NOMO-1 treated with DMSO at 0.1 percent for 48 hours (cell line): ENCODE measurements around the gene CREB5.

Experiments used
- DNase-seq: peaks from one replicate; lab custom pipeline; 2025; ENCODE audit not compliant: unreplicated experiment; lab: John Stamatoyannopoulos, UW

The CREB5 gene

DNA sequence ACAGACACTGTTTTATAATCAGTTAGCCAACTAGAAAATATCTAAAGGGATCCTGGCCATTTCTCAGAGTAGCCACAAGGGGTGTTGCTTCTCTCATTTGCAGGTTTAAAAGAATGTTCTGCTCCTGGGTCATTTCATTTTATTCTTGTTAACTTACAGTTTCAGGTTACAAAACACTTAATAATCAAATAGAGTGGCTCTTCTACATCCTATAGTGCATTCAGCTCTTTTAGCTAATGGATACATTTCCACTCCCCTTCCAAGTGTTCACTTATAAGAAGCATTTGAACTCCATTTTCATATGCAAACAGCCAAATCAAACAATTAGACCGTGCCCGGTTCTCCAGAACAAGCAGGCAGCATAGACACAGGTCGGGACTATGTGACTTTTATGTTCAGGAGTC lies 428.3 kb downstream of the CREB5 start:
- DNase-seq = no peak

DNA sequence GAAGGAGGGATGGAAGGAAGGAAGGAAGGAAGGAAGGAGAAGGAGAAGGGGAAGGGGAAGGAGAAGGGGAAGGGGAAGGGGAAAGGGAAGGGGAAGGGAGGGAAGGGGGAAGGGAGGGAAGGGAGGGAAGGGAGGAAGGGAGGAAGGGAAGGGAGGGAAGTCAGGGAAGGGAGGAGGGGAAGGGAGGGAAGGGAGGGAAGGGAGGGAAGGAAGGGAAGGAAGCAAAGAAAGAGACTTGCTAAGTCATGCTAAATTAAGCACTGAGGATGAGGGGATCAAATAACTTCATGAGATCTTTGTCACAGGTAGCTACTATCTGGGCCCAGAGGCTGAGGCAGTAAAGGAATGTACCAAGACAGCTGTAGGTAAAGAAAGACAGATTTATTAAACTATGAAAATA lies 429.4 kb downstream of the CREB5 start:
- no peak for DNase-seq

DNA sequence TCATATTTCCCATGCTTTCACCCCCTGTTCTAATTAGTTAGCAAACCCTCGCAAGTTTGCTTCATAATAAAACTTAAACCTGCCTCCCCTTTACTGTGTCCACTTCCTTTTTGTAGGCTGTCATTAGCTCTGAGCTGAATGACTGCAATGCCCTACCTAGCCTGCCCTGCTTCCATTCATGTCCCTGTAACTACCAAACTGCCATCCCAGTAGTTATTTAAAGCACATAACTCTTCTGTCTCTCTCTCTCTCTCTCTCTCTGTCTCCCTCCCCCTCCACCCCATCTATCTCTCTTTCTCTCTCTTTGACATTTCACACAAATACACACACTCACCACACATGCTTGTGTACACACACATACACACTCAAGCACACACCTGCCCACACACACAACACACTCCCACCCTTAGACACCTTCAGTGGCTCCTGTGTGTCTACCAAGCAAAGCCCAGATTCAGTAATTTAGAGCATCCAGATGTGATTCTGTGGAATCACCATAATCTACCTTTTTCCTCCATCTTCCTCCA lies 430.5 kb downstream of the CREB5 start:
- DNase-seq = no peak

DNA sequence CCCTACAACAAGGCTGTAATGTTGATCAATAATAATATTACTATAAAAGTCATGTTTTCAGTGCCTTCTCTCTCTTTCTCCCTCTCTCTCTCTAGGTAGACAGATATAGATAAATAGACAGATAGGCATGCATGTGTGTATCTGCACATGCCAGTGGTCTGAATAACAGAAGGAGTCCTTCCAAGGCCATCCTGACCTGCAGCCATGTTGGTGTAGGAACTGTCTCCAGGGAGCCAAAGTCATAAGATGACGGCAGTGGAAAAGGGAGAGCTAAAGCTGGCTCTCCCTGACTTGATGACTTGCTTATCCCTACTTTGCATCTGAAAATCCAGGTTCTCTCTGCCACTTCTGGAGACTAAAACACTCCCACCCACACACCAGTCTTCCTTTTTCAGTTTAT lies 432.8 kb downstream of the CREB5 start:
- DNase-seq = no peak

DNA sequence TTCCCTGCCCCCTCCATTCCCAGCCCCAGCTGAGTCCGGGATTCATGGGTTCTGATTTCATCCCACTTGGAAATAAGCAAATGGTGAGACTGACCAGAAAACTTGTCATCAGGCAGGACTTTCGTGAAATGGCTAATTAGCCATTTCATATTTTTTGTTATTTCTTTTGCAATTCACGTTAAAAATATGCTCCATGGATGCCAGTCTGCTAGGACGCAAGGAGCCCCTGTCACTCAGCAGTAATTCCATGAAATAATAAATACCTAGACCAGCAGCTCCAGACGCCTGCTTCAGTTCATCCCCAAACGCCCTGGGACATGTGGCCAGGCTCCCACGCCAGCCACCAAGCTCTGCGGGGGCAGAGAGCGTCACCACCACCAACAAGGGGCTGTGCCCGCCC lies 434.9 kb downstream of the CREB5 start:
- DNase-seq = no peak

DNA sequence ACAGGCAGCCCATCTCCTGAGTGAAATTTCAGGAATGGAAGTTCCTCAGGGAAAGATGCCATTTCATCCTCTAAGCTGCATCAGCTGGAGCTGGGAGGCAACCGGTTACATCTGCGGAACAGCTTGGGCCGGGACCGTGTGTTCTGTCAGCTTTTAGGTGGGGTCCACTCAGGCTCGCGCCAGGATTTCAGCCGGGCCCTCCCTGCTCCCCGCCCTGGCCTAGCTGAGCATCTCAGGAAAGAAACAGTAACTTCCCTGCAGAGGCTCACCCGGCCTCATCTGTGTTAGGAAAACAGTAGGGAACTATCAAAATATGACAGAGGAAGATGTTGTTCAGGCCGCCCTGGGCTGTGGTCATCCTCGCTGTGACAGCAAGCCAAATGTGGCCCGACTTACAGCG lies 435.4 kb downstream of the CREB5 start:
- no peak for DNase-seq

DNA sequence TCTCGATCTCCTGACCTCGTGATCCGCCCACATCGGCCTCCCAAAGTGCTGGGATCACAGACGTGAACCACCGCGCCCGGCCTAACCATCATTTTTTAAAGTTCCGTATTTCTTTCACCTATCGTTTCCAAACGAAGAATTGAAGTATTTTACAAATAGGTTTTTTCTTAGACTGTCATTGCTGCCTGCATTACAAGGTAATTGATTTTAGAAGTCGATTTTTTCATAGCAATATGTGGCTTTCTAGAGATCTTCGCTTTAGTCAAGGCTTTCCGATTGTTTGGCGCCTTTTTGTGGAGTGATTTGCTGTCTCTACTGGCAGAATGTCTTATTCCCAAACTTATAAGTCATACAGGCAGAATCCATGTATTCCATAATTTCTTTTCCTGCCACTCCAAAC lies 436.6 kb downstream of the CREB5 start:
- DNase-seq = no peak

DNA sequence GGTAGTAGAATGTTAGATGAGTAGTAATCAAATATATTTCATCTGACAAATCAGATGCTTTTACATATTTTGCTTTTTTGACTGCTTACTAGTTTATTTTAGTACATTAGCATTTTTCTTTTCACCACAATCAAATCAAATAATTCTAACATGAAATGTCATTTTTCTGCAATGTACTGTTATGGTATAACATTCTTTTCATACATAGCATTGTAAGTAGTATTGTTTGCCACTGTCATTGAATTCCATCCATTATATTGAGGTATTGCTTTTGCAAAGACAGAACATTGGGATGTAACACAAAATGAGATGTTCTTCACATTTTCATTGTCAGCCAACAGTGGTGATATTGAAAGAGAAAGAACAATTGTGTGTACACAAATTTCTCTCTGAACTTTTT lies 438.4 kb downstream of the CREB5 start:
- no peak for DNase-seq

DNA sequence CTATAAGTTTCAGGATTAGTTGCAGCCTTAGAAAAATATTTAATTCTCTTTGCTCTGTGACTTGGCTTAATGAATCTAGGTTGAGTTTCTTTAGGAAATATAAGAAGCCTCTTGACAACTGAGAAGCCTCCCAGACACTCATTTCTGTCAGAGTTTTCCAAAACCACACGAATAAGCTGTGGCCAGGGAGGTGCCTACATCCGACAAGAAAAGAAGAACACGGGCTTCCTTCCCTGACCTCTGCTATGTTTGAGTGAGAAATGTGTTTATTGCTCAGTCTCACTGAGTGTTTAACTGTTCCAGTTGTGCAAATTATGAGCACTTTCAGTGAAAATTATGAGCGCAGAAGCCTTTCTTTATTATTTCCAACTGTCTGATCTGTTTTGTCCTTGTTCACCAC lies 440.8 kb downstream of the CREB5 start:
- DNase-seq = peak; percentile 16

DNA sequence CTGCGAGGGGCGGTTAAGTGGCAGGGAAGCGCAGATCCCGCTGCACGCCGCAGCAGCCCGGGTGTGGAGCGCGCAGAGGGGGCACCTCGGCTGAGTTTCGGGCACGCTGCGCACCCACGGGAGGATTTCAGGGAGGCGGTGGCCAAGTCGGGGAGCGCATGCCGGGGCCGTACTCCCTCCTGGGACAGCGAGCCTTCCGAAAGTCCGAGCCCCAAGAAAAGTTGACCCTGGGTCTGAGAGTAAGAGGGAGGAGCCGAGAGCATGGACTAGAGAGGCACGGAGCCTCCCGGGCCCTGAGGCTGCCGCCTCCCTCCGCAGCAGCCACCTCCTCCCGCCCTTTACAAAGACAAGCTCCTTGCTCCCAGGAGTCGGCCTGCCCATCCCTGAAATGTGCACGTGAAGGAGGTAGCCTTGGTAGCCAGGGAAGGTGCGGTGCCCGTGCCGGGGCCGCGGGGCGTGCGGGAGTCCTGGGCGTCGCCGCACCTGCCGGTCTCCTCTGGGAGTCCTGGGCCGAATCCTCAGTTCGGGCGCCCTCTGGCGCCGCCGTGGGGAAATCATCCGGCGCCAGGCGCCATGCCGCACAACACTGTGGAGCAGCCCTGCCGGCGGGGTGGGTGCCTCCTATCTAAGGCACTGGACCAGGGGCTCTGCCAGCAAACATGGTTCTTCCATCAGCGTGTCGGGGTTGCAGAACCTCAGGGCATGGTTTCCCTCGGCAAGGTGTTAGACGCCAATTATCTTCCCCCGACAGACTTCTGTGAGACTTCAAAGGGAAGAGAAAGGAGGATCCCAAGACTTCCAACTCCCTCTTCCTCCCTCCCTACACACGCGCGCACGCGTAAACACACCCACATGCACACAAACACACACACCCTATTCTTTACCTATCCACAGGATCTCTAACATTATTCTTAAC lies 441.8 kb downstream of the CREB5 start:
- DNase-seq = peak; percentile 60

DNA sequence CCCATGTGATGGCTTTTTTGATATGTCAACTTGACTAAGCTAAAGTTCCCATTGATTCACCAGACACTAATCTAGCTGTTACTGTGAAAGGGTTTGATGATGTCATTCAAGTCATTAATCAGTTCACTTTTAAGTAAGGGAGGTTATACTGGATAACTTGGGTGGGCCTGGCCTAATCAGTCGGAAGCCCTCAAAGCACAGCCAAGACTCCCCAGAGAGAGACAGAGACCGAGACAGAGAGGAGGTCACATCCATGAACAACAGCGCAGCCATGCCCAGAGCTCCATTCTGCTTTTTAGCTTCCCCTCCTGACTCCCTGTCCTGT lies 442.4 kb downstream of the CREB5 start:
- DNase-seq = no peak

DNA sequence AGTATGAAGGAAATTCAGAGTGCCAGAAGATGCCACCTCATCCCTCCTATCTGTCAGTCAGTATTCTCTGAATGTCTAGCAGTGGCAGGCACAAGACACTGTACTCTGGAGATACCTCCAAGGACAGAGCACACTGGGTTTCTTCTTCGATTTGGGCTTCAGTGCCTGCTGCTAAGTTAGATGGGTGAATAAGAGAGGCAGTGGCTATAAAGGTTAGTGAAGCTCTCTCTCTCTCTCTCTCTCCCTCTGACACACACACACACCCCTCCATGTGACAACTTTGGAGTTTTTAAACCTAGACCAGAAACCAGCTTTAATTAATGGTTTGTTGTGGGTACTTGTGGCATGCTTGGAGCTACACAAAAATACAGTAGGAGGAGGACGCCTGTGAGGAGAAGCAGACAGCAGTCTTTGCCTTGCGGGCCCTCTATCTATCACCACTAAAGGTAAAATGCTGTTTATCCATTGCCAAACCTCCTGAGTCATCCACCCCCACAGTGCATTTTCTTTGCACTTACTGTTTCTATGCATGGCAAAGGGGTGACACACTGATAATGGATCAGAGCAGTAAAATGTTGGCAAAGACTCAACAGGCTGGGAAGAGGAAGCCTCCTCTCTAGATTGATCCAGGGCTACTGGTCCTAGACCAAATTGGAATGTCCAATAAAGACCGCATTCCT lies 443.4 kb downstream of the CREB5 start:
- DNase-seq = no peak

DNA sequence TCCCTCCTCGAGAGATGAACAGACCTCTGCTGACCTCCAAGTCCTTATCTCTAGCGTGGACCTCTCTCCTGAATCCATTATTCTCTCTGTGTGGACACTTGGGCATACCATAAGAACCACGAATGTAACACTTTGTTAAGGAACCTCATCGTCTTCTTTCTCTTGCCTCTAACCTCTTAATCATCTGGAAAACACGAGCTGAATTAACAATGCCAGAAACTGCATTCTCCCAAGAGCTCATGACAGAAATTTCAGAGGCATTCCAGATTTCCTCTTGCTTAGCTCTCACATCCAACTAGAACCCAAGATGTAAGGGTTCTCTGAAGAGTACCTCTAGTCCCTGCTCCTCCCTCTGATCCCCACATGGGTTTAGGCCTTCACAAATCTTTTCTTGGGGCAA lies 444.3 kb downstream of the CREB5 start:
- no peak for DNase-seq

DNA sequence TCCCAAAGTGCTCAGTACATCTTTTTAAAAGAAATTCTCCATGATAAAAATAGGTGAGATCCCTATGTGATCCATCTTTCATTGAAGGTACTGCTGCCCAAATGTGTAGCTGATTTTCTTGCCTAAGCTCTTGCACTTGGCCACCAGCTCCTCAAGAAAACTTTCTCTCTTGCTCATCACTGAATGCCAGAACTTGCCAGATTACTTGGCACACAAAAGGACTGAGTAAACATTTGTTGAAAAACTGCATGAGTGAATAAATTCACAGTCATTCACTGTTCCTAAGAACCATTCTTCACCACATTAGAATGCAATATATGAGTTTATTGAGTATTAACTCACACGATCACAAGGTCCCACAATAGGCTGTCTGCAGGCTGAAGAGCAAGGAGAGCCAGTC lies 445.9 kb downstream of the CREB5 start:
- no peak for DNase-seq

DNA sequence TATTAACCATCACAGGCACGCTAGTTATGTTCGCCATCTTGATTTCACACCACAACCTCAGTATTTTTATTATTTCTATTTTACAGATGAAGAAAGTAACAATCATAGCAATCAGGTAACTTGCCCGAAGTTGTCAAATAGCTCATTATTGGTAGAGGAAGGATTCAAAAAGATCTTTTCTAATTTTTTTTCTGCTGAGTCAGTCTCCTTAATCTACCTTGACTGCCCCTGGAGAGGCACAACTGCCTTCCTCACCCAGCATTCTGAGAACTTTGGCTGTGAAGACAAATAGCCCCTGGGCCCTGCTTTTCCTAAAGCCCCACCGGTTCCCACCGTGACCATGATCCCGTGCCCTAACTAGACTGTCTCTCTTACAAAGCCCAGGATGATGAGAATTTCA lies 446.6 kb downstream of the CREB5 start:
- no peak for DNase-seq

DNA sequence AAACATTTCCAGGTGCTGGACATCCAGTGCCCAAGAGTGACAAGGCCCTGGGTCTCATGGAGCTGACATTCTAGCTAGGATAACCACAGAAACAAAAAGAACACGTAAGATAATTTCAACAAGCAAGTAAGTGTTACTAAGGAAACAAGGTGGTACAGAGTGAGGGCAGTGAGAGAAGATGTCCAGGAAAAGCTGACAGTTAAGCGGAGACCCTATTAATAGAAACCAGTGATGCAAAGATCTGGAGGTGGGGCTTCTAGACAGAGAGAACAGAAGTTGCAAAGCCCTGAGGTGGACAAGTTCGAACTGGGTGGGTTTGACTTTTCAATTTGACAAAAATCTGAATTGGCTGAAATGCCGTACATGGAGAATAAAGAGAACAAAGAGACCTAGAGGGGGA lies 449.5 kb downstream of the CREB5 start:
- no peak for DNase-seq

DNA sequence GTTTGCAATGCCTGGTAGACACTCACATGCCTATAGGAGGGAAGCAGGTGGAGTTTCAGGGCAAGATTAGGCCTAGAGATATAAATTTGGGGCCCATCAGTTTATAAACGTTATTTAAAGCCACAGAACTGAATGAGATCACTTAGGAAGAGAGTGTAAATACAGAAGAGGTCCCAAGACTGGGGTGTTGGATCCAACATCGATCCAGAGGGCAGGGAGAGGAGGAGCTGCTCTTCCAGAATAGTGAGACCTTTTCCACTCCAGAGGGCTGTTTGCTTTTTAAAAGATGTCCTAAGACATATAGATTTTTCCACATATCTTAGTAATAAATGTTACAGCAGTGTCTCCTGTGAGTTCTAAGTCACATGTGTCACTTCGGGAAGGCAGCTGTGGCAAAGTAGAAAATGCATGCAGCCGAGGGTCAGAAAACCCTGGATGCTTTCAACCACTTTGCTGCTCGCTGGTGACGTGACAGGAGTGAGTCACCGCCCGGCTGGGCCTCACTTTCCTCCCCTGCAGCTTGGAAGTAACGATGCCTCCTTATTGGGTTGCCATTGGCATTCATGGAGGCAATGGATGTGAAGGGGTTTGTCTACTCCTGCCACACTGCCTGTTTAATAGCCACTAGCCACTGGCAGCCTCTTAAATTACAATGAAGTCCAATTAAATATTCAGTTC lies 450.4 kb downstream of the CREB5 start:
- no peak for DNase-seq

DNA sequence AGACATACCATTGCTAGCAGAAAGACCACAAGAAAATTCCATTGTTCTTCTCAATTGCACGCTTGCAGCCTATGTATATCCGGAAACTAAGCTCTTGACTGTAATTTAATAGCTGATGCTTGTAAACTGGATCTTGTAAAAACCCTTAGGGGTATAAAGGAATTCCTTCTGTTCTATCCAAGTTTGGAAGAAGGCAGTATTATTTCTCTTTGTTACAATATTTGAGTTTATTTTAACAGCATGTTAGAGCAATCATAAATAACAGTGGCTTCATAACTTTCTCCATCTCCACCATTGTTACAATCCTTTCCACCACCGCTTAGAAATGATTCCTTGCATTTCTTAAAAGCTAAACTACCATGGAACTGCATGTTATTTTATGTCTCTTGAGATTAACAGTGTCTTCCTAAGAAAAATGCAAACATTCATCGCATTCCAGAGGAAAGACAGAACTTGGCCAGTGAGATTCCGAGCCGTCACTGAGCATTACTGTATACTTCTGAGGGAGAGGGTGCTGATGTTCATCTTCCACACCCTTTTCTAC lies 453.4 kb downstream of the CREB5 start:
- DNase-seq = no peak

DNA sequence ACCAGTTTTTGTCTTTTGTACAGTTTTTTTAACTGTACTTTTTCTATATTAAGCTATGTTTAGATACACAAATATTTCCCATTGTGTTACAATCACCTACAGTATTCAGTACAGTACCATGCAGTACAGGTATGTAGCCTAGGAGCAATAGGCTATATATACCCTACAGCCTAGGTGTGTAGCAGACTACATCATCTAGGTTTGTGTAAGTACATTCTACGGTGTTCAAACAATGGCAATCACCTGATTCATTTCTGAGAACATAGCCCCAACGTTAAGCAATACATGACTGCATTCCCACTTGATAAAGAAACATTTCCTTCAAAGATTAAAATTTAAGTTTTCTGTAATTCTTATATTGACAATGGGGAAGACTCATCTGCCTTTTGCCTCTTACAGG lies 456.4 kb downstream of the CREB5 start:
- DNase-seq = no peak

DNA sequence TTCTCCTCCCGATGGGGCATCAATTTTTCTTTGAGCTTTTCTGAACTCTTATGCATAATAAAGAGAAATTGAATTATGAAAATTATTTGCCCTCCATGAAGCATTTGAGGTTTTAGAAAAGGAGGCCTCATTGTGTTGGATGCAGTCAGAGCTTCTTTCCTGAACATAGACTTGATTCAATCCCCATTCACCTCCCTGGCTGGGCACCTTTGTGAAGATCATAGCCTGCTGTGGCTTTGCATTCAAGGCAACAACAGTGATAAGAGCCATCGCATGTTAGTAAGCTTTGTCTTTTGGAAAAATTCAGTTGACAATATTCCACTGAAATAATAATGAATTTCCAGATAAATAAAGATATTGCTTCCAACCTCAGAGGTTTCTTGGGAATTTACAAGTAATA lies 458.8 kb downstream of the CREB5 start:
- DNase-seq = no peak

DNA sequence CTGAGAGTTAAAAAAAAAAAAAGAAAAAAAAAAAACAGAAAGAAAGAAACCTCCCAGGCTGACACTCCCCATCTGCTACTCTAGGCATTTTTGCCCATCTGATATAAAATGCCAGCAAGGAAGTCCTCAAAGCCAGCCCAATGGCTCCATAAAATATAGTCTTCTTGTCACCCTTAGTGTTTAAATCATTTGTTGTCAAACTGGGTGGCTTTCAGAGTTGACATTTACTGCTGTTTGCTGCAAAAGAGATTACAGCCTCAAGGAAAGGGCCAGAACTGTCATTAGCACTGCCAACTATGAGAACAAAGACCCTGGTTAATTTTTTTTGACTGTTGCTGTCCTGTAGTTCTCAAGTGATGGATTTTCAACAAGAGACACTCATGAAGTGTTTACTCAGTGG lies 459.3 kb downstream of the CREB5 start:
- no peak for DNase-seq

DNA sequence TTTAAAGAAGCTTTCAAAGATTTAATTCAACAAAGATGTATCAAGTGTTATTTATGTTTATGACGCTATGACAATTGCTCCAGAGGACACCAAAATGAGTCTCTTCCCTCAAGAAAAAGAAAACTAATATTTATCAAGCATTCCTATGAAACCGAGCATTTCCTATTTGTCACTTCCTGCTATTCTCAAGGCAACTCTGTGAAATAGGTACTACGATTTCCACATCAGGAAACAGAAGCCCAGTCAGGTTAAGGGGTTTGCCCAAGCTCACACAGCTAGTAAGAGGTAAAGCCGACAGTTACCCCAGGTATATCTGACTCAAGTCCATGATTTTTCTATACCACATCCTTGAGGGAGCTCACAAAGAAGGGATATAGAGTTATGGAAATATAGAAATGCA lies 459.9 kb downstream of the CREB5 start:
- no peak for DNase-seq
